ENCODE data around the gene DYRK4.
A peak's percentile ranks its signal among the peaks of the same experiment; 100 is the strongest.
"Not testable (repeated sequence)": the region's sequence is repeated elsewhere in the genome, so short reads cannot be mapped to it uniquely, and the experiment has no call there.

DYRK4 gene

GRCh38 chr12:4562034-4562657, at the start of gene DYRK4:
TSS of gene DYRK4 (plus strand) at chr12:4562208. CDS start at chr12:4562246, 38 bp downstream.
- DNase-seq = peak; percentile 72

- no peak for DNase-seq
Measured at GRCh38 chr12:4518106-4518728, 43.8 kb upstream of the DYRK4 start.

- DNase-seq = not testable (repeated sequence)
Measured at GRCh38 chr12:4523443-4523842, 38.6 kb upstream of the DYRK4 start.

GRCh38 chr12:4526923-4527546, 35.0 kb upstream of the DYRK4 start:
- peak; percentile 1 for DNase-seq

- DNase-seq = no peak
Measured at GRCh38 chr12:4530160-4530559, 31.8 kb upstream of the DYRK4 start.

GRCh38 chr12:4530982-4531586, 30.9 kb upstream of the DYRK4 start:
- no peak for DNase-seq

GRCh38 chr12:4535092-4535491, 26.9 kb upstream of the DYRK4 start:
- DNase-seq = no peak

GRCh38 chr12:4535871-4536270, 26.1 kb upstream of the DYRK4 start:
- no peak for DNase-seq

- peak; percentile 76 for DNase-seq
Measured at GRCh38 chr12:4538207-4539160, 23.5 kb upstream of the DYRK4 start, which contains the start of gene RAD51AP1. TSS of gene RAD51AP1 (plus strand) at chr12:4538890. CDS start at chr12:4538940, 50 bp downstream.

- no peak for DNase-seq
Measured at GRCh38 chr12:4539167-4539870, 22.7 kb upstream of the DYRK4 start.

- DNase-seq = no peak
Measured at GRCh38 chr12:4540170-4540569, 21.8 kb upstream of the DYRK4 start.

- no peak for DNase-seq
Measured at GRCh38 chr12:4540638-4541037, 21.4 kb upstream of the DYRK4 start.

- DNase-seq = no peak
Measured at GRCh38 chr12:4545195-4545594, 16.8 kb upstream of the DYRK4 start.

GRCh38 chr12:4552191-4552590, 9.8 kb upstream of the DYRK4 start:
- DNase-seq = no peak

- no peak for DNase-seq
Measured at GRCh38 chr12:4553943-4554342, 8.1 kb upstream of the DYRK4 start.

- no peak for DNase-seq
Measured at GRCh38 chr12:4555804-4556203, 6.2 kb upstream of the DYRK4 start.

- DNase-seq = no peak
Measured at GRCh38 chr12:4556735-4557530, 5.1 kb upstream of the DYRK4 start.

GRCh38 chr12:4557586-4557985, 4.4 kb upstream of the DYRK4 start:
- DNase-seq = no peak

- no peak for DNase-seq
Measured at GRCh38 chr12:4558171-4558570, 3.8 kb upstream of the DYRK4 start.

GRCh38 chr12:4563336-4563735, 1.3 kb downstream of the DYRK4 start:
- no peak for DNase-seq

- no peak for DNase-seq
Measured at GRCh38 chr12:4564818-4565217, 2.8 kb downstream of the DYRK4 start.

Data from NCI-H748 treated with DMSO at 0.1 percent for 48 hours (cell line).